Fibroblast of skin of back (primary cell): ENCODE measurements around the gene ARHGEF12. TPM values are rescaled to one million over a fixed set of nuclear protein-coding genes. Genes with fewer than 3 reads are reported as not detected.

ENCODE experiments used
- DNase-seq: peaks from one replicate; pipeline ENCODE4 v3.0.0-alpha.2; 2013
- polyA plus RNA-seq, 2 experiments: library from polyadenylated mRNA; unstranded; fragments of 120-200 nt; gene quantifications; one replicate each; pipeline ENCODE4 v1.2.1, GENCODE V29; 2013; ENCODE audit not compliant: insufficient read length in 2 of 2

Gene ARHGEF12
- 39.3 TPM for polyA plus RNA-seq (2013, experiment 1 of 2; ENCODE audit: insufficient read length)
- 42.4 TPM for polyA plus RNA-seq (2013, experiment 2 of 2; ENCODE audit: insufficient read length)

GRCh38 chr11:120335908-120336640, at the start of gene ARHGEF12:
Gene ARHGEF12, plus strand, starts transcription at chr11:120336413. Its CDS starts 831 bp downstream, at chr11:120337244.
- peak; percentile 98 for DNase-seq

DNA sequence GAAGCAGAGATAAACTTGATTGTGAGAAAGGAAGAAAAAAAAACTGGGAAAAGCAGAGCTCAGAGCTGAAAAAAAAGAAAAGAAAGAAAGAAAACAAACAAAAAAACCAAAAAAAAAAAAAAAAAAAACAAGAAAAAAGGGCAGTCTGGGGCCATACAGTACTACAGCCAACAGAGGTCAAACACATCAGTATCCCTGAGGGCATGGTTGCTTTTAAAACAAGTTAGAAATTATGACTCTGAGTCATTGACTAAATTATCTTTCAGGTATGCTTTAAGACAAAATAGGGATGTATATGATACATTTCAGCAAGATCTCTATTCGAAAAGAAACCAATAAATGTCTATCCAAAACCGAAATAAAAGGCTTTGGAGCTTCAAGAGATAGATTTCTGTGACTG, 48.2 kb upstream of the ARHGEF12 start:
- no peak for DNase-seq

GRCh38 chr11:120289426-120289825, 46.8 kb upstream of the ARHGEF12 start:
- DNase-seq, result no peak

DNA sequence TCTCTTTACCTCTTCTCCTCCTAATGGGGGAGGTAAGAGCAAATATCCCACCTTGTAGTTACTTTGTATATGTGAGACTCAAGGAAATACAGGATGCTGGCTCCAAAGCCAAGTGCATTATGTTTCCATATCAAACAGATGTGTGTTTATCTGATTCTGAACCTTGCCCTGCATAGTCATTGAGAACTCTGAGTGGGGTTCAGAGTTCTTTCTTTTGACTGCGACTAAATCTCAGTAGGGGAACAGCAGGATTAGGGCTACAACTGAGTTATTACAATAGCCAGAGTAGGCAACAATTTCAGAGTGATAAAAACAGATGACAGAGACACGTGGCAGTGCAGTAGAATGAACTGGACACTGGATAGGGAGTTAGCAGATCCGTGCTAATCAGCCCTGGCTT, 45.3 kb upstream of the ARHGEF12 start:
- no peak for DNase-seq

- no peak for DNase-seq
Measured at GRCh38 chr11:120293038-120293800, 43.0 kb upstream of the ARHGEF12 start.

DNA sequence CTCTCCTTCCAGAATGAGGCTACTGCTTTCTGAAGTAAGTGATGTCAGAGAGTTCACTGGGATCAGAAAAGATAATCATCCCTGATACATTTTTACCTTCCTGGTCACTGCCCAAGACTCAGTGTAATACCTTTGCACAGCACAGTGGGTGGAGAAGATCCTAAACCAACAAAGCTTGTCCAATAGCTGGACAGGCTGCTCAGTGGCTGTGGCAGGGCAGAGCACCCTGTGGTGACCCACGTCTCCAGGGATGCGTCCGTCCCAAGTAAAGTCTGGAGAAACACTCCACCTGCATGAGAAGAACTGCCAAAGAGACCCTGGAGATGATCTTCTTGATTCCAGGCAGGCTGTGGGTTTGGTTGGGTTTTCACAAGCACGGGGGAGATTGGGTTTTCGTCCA, 42.1 kb upstream of the ARHGEF12 start:
- DNase-seq, result no peak

DNA sequence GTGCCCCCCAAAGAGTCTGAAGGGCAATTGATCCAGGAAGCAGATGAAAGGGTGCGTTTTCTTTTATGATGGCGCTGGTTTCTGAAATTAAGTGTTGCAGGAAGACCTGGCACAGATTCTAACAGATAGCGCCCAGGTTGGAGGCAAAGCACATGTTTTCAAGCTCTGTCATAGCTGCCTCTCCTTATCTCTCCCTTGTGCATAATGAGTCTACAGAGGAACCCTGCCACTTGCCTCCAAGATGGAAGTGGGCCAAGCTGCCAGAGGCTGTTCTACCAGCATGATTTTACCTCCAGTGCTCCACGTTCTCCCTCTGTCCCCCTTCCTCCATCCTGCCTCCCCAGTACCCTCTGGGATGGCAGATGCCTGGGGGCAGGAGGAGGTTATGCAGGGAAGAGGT, 41.1 kb upstream of the ARHGEF12 start:
- DNase-seq, result no peak

- no peak for DNase-seq
Measured at GRCh38 chr11:120296554-120296953, 39.7 kb upstream of the ARHGEF12 start.

- no peak for DNase-seq
Measured at GRCh38 chr11:120298461-120298860, 37.8 kb upstream of the ARHGEF12 start.

DNA sequence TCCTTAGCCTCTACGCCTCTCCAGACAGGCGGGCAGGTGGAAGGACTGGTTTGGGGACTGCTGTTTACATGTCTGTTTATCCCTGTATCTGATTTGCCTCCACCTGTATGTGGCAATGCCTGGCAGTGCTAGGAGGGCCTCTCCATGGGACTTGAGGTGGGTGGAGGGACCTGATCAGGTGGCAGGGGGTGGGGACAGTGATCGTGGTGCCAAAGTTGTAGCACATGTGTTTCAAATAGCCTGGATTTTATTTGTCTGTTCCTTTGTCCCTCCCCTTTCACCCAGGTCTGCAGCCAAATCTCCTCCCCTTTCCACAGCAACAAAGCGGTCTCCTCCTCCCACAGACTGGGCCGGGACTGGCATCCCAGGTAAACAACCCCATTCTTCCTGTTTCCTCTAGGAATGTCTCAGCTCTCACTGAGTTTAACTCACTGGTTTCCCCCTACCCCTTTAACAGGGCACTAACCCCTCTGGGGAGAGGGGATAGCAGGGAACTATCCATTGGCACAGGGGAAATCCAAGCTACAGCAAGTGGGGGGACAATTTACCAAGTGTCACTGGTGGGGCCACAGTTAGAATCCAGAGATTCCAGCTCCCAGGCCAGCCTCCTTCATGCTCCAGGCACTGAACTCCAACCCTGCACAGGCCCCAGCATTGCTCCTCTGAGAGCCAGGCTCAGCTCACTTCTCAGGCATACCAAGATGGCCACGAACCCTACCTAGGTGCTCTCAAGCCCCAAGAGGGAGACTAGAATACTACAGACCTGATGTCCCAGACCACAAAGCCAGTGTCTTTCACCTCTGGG, 34.0 kb upstream of the ARHGEF12 start:
- DNase-seq, result no peak

- DNase-seq, result peak; percentile 72
Measured at GRCh38 chr11:120303004-120303637, 33.1 kb upstream of the ARHGEF12 start.

DNA sequence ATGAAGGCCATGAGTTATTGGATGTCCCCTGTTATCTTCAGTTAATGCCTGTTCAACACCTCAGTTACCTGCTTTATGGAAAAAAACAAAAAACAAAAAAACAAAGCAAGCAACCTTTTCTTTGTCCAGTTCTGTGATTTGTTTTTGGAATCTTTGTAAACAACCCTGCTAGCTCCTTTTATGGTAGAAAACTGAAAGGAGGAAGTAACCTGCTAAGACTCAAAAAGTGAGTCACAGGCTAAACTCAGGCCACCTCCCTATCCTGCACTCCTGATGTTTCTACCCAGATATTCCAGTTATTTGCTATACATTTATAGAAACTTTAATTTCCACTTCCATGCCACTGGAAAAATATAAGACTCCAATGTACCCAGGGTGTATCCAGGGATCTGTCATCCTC, 31.7 kb upstream of the ARHGEF12 start:
- DNase-seq, result peak; percentile 48

GRCh38 chr11:120305286-120305685, 30.9 kb upstream of the ARHGEF12 start:
- DNase-seq, result peak; percentile 13

DNA sequence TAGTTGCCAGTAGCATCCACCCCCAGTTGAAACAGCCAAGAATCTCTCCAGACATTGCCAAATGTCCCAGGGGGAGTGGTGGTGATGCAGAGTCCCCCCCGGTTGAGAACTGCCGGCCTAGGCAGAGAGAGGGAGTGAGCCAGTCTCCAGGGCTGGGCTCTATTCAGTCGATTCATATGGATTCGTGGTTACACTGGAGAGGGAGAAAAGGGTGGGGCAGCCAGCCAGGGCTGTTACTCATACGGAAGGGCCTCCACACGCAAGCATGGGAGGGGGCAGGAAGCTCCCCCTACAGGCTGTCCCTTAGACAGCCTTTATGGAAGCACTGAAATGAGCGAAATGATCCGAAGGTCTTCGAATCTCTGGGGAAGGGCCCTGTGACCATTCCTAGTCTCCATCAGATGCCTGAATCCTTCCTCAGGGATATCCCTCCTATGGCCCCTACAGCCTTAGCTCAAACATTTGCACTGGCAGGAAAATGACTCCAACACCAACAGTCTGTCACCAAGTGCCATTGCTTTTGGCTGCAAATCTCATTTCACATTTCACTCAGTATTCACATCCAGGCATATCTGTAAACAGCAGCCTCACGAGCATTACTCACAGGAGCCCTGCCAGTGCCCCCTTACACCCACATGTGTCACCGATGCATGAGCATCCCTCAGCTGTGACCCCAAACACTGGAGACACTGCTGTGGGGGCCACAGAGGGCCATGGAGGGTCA, 29.5 kb upstream of the ARHGEF12 start:
- peak; percentile 94 for DNase-seq

GRCh38 chr11:120307476-120307875, 28.7 kb upstream of the ARHGEF12 start:
- DNase-seq, result no peak

DNA sequence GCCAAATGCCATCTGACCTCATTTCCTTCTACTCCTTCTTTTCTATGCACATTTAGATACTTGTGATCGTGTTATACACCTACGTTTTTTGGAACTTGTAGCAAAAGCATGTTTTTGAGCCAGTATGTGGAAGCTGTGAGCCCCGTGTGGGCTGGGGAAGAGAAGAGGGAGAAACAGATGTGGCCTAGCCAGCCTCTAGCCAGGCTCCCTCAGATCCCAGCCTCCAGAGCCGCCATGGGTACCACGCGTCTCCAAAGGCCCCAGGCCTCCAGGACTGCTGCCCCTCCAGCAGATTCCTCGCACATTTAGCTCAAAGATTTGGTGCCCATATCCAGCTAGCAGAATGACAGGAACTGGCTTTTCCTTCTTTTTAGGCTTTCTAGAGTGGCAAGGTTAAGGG, 28.1 kb upstream of the ARHGEF12 start:
- DNase-seq, result no peak

GRCh38 chr11:120310870-120311269, 25.3 kb upstream of the ARHGEF12 start:
- no peak for DNase-seq

GRCh38 chr11:120314861-120315260, 21.4 kb upstream of the ARHGEF12 start:
- no peak for DNase-seq

DNA sequence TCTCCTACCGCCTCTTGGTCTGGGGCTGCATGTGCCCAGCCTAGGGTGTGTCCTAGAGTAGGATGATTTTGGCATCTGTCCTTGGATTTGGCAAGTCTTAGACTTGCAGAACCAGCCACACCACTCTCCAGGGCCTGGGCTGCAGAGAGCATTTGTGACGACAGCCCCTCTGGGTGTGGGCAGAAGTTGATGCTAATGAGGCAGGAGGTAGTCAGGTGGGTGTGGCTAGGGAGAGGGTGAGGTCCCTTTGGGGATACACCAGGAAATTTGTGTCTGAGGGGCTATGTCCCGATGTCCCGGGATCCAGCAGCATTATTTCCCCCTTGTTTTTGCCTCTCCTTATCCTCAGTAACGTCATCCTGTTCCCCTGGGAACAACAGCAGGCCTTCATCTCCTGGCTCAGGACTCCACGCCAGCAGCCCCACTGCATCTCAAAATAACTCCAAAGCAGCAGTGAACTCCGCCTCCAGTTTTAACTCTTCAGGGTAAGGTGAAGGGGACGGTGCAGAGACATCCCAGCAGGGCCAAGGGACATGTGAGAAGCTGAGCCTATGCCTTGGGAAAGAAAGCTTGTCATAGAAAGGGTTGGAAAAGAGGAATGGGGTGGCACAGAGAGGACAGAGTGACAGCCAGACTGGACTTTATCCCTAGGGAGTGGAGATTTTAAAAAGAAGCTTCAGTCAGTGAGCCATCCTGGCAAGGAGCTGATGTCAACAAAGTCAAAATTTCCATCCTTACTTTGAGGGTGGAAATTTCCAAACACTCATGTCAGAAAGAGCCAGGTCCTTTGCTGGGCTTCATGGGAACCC, 19.1 kb upstream of the ARHGEF12 start:
- peak; percentile 68 for DNase-seq

DNA sequence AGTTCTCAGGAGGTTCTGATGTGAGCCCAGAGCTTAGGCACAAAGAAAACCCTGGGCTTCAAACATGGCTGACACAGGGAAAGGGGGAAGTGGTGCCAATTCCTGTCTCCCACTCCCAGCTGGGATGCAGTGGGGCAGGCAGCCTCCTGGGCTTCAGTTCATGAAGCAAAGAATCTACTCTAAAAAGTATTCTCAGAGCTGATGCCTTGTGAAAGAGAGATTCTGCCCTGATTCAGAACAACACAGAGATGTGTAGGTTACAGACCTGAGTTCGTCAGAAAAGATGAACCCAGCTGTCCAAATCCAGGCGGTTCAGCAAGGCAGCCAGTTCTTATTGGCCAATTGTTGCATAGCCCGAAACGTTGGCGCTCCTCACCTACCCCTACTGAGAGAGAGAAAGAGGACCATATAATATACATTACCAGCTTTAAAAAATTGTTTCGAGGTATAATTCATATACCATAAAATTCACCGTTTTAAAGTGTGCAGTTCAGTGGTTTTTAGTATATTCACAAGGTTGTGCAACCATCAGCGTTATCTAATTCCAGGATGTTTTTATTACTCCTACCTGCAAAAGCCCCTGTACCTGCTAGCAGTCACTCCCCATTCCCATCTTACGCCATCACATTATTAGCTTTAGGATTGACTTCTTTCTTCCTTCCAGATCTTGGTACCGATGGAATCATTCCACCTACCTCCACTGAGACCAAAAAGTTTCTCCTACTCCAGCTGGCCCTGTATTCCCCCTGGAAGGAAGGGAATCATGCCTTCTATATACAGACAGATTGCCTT, 18.3 kb upstream of the ARHGEF12 start:
- DNase-seq, result no peak
